HFF-Myc (cell line): ENCODE measurements around the gene SDSL.

ENCODE experiments used
- DNase-seq: peaks from one replicate; pipeline ENCODE4 v3.0.0-alpha.2; 2011; ENCODE audit warnings: low read depth; ENCODE audit errors: extremely low read depth
- H3K4me3 ChIP-seq: replicated peaks from 2 replicates; pipeline ENCODE4 v1.5.1; 2011; ENCODE audit warnings: low read depth, mild to moderate bottlenecking, control low read depth, low read length
- TF ChIP-seq, protein P1 (sequence below): IDR thresholded peaks from 2 replicates; pipeline ENCODE4 v1.5.1; 2012; ENCODE audit warnings: mild to moderate bottlenecking, low read depth, low read length, control low read depth; ENCODE audit errors: missing control alignments

Gene SDSL

DNA sequence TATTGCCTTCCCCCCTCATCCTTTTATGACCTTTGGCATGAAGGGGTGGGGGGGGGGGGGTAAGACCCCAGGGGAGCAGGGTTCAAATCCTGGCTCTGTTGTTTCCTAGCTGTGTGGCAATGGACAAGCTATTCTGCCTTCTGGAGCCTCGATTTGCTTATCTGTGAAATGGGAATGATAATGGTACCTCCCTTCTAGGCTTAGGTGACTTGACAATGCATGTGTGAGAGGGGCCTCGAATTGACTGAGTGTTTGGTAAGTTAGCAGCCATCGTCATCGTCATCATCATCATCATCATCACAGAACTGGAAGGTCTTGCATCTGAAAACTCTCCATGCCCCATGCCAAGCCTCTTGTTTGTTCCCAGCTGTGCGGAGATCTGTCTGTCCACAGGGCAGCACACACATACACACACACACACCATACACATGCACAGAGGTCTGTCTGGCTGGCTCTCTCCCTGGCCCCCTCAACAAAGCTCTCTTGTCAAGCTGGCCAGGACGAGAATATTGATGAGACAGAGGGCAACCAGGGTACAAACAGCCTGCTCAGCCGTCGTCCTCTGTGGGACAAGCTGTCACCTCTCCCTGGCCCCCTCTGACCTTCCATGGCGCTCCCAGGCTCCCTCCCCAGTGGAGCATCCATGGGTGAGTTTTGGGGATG lies 12.6 kb upstream of the SDSL start:
- no peak overlapping the region for H3K4me3 ChIP-seq
- DNase-seq = no peak
- TF ChIP-seq, protein P1, sequence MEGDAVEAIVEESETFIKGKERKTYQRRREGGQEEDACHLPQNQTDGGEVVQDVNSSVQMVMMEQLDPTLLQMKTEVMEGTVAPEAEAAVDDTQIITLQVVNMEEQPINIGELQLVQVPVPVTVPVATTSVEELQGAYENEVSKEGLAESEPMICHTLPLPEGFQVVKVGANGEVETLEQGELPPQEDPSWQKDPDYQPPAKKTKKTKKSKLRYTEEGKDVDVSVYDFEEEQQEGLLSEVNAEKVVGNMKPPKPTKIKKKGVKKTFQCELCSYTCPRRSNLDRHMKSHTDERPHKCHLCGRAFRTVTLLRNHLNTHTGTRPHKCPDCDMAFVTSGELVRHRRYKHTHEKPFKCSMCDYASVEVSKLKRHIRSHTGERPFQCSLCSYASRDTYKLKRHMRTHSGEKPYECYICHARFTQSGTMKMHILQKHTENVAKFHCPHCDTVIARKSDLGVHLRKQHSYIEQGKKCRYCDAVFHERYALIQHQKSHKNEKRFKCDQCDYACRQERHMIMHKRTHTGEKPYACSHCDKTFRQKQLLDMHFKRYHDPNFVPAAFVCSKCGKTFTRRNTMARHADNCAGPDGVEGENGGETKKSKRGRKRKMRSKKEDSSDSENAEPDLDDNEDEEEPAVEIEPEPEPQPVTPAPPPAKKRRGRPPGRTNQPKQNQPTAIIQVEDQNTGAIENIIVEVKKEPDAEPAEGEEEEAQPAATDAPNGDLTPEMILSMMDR = no peak

DNA sequence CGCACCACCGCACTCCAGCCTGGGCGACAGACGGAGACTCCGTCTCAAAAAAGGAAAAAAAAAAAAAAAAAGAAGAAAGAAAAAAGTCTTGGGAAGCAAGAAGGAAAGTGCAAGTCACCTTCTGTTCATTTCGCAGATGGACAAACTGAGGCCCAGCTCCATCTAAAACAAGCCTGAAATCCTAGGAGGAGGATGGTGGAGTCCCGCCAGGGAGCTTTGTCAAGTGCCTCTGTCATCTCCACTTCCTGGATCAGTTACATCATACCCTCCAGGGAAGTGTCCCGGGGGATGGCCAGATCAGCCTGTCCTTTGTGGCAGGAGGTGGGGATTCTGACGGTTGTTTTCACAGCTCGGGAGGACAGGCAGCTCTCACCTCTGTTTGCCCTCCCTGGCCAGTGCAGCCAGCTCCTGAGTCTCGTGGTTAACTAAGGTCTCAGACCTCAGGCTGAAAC lies 8.7 kb upstream of the SDSL start:
- no peak overlapping the region for H3K4me3 ChIP-seq
- no peak for DNase-seq
- TF ChIP-seq, protein P1 = no peak

DNA sequence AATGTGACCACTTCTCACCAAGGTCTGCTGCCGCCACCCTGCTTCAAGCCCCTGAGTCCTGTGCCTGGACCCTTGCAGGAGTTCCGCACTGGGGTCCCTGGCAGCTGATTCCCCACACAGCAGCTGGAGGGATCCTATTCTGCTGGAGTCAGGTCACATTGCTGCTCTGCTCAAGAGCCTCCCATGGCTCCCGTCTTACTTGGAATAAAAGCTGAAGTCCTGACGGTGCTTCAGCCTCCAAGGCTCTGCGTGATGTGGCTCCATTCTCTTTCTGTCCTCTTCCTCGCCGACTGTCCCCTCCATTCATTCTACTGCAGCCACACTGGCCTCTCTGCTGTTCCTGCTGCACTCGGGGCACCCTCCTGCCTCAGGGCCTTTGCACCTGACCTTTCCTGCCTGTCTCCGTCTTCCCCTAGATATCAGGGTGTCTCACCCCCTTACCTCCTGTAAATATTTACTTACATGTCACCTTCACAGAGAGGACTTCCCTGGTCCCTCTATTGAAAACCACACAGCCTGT lies 7.6 kb upstream of the SDSL start:
- no peak for DNase-seq
- no peak overlapping the region for H3K4me3 ChIP-seq
- TF ChIP-seq, protein P1 = no peak

DNA sequence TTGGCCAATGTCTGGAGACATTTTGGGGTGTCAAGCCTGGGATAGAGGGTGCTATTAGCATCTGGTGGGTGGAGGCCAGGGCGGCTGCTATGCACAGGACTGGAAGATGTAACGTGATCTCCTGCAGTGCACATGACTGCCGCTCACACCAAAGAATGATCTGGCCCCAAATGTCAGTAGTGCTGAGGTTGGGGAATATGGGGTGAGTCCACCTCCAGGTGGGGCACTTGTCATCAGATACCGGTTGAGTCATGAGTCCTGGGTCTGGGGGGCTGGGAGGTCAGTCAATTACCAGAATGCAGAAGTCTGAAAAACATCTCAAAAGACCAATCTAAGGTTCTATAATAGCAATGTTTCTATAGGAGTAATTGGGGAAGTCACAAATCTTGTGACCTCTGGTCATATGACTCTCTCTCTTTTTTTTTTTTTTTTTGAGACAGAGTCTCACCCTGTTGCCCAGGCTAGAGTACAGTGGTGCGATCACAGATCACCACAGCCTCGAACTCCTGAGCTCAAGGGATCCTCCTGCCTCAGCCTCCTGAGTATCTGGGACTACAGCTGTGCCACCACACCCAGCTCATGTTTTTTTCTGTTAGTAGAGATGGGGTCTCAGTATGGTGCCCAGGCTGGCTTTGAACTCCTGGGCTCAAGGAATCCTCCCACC lies 6.0 kb upstream of the SDSL start:
- TF ChIP-seq, protein P1 = no peak
- H3K4me3 ChIP-seq = no peak overlapping the region
- no peak for DNase-seq

DNA sequence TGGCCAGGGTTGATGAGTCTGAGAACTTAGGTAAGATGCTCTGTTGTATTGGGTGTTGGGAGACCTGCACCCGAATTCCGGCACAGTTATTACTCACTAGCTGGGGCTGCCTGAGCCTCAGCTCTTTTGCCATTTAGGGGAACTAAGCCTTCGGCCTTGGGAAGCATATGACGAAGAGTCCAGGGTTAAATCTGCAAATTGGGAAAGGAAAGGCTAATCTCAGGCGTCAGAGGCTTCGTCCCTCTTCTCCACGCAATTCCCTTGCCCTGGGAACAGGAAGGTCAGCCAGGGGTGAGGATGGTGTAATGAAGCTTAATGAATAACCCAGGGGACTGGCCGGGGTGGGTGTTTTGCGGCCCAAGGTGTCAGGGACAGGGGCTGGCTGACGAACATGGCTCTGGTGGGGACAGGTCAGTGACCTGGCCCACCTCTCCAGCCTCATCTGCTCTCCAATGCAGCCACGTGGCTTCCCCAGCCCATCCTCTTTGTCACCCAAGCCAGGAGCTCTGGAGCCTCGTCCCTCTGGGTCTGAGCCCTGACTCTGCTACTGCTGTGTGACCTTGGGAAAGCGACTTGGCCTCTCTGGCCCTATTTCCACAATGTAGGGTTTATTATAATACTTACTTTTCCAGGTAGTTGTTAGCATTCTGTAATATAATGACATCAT lies 3.8 kb upstream of the SDSL start:
- no peak for DNase-seq
- H3K4me3 ChIP-seq = no peak overlapping the region
- TF ChIP-seq, protein P1 = no peak

DNA sequence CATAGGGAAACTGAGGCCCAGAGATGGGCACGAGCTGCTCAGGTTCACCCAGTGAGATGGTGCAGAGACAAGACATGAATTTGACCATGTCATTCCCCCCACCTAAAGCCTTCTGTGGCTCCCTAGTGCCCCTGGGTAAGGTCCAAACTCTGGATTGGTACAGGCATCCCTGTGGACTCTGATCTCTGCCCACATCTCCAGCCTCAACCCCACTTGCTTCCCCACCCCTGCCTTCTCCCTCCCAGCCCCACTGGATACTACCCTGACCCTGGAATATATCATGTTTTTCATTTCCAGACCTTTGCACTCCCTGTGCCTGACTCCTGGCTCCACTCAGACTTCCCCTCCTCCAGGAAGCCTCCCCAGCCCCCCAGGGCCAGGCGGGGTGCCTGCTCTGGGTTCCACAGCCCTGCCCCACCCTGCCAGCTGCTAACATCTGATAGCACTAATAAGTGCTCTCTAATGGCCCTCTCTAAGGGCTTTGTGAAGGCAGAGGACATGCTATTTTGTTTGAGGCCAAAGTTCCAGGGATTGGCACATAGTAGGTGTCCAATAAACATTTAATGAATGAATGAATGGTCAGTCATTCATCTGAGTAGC lies 1.1 kb upstream of the SDSL start:
- no peak overlapping the region for H3K4me3 ChIP-seq
- TF ChIP-seq, protein P1 = no peak
- no peak for DNase-seq
